Measurements from ENCODE around the gene OPA3. TPM values are rescaled to one million over a fixed set of nuclear protein-coding genes. Genes with fewer than 3 reads are reported as not detected.

Gene OPA3
- total and polyA plus RNA-seq, 10 of the 15 experiments (the other 5 are each of a cell fraction or from before 2014, with no cell fraction given), result 2.2 to 24.3 (median 13.3) TPM

DNA sequence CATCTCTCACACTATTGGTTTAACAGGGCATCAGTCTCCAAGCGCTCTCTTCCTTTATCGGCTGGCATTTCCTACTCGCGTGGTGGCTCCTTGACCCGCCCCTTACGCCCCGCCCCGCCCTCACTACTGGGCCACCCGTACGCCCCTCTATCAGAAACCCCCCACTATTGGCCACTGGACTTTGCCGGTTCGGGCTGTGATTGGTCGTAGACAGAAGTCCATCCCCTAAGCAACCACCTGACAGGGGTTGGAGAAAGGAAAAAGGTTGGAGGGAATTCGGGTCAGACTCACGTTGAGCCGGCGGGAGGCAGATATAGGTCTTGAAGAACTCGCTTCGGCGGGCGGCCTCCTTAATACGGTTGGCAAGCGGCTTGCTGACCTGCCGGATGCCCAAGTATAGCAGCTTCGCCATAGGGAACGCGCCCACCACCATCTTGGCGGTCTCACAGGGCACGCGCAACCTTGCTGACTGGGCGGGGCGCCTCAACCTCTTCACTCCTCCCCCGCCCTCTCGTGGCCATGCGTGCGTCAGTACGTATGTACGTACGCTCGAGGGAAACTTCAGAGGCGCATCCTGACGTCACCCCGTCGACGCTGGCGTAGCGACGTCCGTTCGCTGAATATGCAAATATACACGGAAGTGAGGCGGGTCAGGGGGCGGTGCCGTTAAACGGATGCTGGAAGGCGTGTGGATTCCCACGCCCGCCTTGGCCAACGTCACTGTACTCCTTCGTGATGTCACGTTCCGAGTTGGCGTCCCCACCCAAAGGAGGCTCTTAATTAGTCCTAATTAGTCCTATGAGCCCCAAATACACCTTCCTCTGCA, at the start of gene OPA3 (continued):
- TF ChIP-seq NR2C2 (IDR thresholded peaks at IDR 0.05; ENCODE audit: borderline replicate concordance, control insufficient read depth, insufficient read length, low read depth), result no peak
- peak in 1 of 2 experiments; percentile 10; a peak in 1 of 4 replicates for TF ChIP-seq IKZF2 (IDR thresholded peaks at IDR 0.05)
- peak; percentile 99 for TF ChIP-seq CREB1 (IDR thresholded peaks at IDR 0.05; ENCODE audit: low read depth)
- TF ChIP-seq BACH1 (IDR thresholded peaks at IDR 0.05; ENCODE audit: borderline replicate concordance), result peak; percentile 48; the same call in 1 of the 2 replicates
- TF ChIP-seq NR2F1 (conservative IDR thresholded peaks at IDR 0.05), result no peak
- TF ChIP-seq NFXL1 (IDR thresholded peaks at IDR 0.05; ENCODE audit: borderline replicate concordance), result no peak
- 0 out of 2 replicates have a peak, but pooled peaks have one; percentile 49 for TF ChIP-seq CHD1 (IDR thresholded peaks at IDR 0.05; ENCODE audit: low read depth, low read length)
- TF ChIP-seq, protein P1, sequence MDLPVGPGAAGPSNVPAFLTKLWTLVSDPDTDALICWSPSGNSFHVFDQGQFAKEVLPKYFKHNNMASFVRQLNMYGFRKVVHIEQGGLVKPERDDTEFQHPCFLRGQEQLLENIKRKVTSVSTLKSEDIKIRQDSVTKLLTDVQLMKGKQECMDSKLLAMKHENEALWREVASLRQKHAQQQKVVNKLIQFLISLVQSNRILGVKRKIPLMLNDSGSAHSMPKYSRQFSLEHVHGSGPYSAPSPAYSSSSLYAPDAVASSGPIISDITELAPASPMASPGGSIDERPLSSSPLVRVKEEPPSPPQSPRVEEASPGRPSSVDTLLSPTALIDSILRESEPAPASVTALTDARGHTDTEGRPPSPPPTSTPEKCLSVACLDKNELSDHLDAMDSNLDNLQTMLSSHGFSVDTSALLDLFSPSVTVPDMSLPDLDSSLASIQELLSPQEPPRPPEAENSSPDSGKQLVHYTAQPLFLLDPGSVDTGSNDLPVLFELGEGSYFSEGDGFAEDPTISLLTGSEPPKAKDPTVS (IDR thresholded peaks at IDR 0.05; ENCODE audit: low read depth, low read length), result no peak
- no peak for TF ChIP-seq KLF5 (IDR thresholded peaks at IDR 0.05; ENCODE audit: partially characterized antibody)
- TF ChIP-seq NBN (IDR thresholded peaks at IDR 0.05), result peak; percentile 95
- TF ChIP-seq BRCA1 (IDR thresholded peaks at IDR 0.05; ENCODE audit: low read depth, low read length), result peak; percentile 38; the same call in 1 of the 2 replicates
- TF ChIP-seq, protein P2, sequence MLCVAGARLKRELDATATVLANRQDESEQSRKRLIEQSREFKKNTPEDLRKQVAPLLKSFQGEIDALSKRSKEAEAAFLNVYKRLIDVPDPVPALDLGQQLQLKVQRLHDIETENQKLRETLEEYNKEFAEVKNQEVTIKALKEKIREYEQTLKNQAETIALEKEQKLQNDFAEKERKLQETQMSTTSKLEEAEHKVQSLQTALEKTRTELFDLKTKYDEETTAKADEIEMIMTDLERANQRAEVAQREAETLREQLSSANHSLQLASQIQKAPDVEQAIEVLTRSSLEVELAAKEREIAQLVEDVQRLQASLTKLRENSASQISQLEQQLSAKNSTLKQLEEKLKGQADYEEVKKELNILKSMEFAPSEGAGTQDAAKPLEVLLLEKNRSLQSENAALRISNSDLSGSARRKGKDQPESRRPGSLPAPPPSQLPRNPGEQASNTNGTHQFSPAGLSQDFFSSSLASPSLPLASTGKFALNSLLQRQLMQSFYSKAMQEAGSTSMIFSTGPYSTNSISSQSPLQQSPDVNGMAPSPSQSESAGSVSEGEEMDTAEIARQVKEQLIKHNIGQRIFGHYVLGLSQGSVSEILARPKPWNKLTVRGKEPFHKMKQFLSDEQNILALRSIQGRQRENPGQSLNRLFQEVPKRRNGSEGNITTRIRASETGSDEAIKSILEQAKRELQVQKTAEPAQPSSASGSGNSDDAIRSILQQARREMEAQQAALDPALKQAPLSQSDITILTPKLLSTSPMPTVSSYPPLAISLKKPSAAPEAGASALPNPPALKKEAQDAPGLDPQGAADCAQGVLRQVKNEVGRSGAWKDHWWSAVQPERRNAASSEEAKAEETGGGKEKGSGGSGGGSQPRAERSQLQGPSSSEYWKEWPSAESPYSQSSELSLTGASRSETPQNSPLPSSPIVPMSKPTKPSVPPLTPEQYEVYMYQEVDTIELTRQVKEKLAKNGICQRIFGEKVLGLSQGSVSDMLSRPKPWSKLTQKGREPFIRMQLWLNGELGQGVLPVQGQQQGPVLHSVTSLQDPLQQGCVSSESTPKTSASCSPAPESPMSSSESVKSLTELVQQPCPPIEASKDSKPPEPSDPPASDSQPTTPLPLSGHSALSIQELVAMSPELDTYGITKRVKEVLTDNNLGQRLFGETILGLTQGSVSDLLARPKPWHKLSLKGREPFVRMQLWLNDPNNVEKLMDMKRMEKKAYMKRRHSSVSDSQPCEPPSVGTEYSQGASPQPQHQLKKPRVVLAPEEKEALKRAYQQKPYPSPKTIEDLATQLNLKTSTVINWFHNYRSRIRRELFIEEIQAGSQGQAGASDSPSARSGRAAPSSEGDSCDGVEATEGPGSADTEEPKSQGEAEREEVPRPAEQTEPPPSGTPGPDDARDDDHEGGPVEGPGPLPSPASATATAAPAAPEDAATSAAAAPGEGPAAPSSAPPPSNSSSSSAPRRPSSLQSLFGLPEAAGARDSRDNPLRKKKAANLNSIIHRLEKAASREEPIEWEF (IDR thresholded peaks at IDR 0.05; ENCODE audit: insufficient replicate concordance, low read depth, low read length), result no peak
- TF ChIP-seq, protein P3, sequence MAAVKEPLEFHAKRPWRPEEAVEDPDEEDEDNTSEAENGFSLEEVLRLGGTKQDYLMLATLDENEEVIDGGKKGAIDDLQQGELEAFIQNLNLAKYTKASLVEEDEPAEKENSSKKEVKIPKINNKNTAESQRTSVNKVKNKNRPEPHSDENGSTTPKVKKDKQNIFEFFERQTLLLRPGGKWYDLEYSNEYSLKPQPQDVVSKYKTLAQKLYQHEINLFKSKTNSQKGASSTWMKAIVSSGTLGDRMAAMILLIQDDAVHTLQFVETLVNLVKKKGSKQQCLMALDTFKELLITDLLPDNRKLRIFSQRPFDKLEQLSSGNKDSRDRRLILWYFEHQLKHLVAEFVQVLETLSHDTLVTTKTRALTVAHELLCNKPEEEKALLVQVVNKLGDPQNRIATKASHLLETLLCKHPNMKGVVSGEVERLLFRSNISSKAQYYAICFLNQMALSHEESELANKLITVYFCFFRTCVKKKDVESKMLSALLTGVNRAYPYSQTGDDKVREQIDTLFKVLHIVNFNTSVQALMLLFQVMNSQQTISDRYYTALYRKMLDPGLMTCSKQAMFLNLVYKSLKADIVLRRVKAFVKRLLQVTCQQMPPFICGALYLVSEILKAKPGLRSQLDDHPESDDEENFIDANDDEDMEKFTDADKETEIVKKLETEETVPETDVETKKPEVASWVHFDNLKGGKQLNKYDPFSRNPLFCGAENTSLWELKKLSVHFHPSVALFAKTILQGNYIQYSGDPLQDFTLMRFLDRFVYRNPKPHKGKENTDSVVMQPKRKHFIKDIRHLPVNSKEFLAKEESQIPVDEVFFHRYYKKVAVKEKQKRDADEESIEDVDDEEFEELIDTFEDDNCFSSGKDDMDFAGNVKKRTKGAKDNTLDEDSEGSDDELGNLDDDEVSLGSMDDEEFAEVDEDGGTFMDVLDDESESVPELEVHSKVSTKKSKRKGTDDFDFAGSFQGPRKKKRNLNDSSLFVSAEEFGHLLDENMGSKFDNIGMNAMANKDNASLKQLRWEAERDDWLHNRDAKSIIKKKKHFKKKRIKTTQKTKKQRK (IDR thresholded peaks at IDR 0.05; ENCODE audit: low read depth, low read length), result peak; percentile 84; the same call in 1 of the 2 replicates
- TF ChIP-seq, protein P4, sequence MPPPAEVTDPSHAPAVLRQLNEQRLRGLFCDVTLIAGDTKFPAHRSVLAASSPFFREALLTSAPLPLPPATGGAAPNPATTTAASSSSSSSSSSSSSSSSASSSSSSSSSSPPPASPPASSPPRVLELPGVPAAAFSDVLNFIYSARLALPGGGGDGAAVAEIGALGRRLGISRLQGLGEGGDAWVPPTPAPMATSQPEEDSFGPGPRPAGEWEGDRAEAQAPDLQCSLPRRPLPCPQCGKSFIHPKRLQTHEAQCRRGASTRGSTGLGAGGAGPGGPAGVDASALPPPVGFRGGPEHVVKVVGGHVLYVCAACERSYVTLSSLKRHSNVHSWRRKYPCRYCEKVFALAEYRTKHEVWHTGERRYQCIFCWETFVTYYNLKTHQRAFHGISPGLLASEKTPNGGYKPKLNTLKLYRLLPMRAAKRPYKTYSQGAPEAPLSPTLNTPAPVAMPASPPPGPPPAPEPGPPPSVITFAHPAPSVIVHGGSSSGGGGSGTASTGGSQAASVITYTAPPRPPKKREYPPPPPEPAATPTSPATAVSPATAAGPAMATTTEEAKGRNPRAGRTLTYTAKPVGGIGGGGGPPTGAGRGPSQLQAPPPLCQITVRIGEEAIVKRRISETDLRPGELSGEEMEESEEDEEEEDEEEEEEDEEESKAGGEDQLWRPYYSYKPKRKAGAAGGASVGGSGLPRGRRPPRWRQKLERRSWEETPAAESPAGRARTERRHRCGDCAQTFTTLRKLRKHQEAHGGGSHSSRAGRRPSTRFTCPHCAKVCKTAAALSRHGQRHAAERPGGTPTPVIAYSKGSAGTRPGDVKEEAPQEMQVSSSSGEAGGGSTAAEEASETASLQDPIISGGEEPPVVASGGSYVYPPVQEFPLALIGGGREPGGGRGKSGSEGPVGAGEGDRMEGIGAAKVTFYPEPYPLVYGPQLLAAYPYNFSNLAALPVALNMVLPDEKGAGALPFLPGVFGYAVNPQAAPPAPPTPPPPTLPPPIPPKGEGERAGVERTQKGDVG (CRISPR knock-in tag; IDR thresholded peaks at IDR 0.05), result no peak
- TF ChIP-seq DPF2 (IDR thresholded peaks at IDR 0.05), result peak; percentile 93
- peak; percentile 71 for TF ChIP-seq GABPA (IDR thresholded peaks at IDR 0.05; ENCODE audit: low read depth)

Data from GM12878 (cell line).